ENCODE results near the gene ZNHIT6. TPM values are rescaled to one million over a fixed set of nuclear protein-coding genes. Genes with fewer than 3 reads are reported as not detected.
"Not testable (repeated sequence)": the region's sequence is repeated elsewhere in the genome, so short reads cannot be mapped to it uniquely, and the experiment has no call there.

The ZNHIT6 gene
- total RNA-seq, 8 experiments from 2014 or later = 17.4 to 31.0 (median 24.0) TPM

GRCh38 chr1:85660541-85660940, 47.7 kb downstream of the ZNHIT6 start:
- ATAC-seq (replicated peaks in 6 of 8) = no peak
- Histone ChIP-seq H3K27ac (no peak overlapping the region), H3K4me1 (replicated peaks in 1 of 2) (no peaks in the 10 kb centered on the region), H3K4me3 (no peak overlapping the region)
- in situ Hi-C loops (cut with MboI; ENCODE audit: low pct_unique_long_range_greater_than_20kb in 2 of 9, low sequenced_read_pairs in 9 of 9, unreplicated experiment in 9 of 9) = no loop called here

- in situ Hi-C loops (cut with MboI; ENCODE audit: low pct_unique_long_range_greater_than_20kb in 2 of 9, low sequenced_read_pairs in 9 of 9, unreplicated experiment in 9 of 9) = no loop called here
- Histone ChIP-seq H3K4me3 (no peak overlapping the region), H3K4me1 (replicated peaks in 1 of 2) (no peaks in the 10 kb centered on the region), H3K27ac (no peak overlapping the region)
- peak in 1 of 8 experiments; percentile 53 for ATAC-seq (replicated peaks in 6 of 8)
- 14 to 100% (median 71%) methylated on average over 1 of the region's 1 CpG; no CpG with 5 or more reads in 3 of the 10 experiments for WGBS, 10 experiments
Measured at GRCh38 chr1:85659174-85659573, 49.1 kb downstream of the ZNHIT6 start.

DNA sequence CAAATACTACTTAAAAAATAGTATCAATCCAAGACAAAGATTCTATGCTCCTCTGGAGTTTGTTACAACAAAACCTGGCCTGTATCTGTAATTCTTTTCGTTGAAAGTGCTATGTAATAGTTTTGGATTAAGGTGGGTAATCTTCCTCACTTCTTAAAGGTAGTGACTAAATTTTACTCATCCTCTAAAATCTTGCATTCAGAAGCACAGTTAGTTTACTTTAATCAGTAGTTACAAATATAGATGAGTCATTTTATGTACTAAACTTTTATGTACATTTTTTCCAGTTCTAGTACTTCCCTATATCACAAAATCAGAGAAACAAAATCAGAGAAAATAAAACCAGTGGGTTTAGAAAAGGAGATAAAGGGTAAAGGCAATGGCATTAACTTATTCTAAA, 51.3 kb downstream of the ZNHIT6 start:
- H3K27ac ChIP-seq = no peak overlapping the region
- no peak for ATAC-seq (replicated peaks in 6 of 8)
- in situ Hi-C loops (cut with MboI; ENCODE audit: low pct_unique_long_range_greater_than_20kb in 2 of 9, low sequenced_read_pairs in 9 of 9, unreplicated experiment in 9 of 9) = no loop called here
- no peak overlapping the region for H3K4me3 ChIP-seq
- WGBS, 10 experiments = 13 to 100% (median 83%) methylated on average over 1 of the region's 1 CpG; no CpG with 5 or more reads in 1 of the 10 experiments
- no peaks in the 10 kb centered on the region for H3K4me1 ChIP-seq (replicated peaks in 1 of 2)

- Histone ChIP-seq H3K27ac (no peak overlapping the region), H3K4me1 (replicated peaks in 1 of 2) (no peaks in the 10 kb centered on the region), H3K4me3 (no peak overlapping the region)
- no peak for ATAC-seq (replicated peaks in 6 of 8)
- in situ Hi-C loops (cut with MboI; ENCODE audit: low pct_unique_long_range_greater_than_20kb in 2 of 9, low sequenced_read_pairs in 9 of 9, unreplicated experiment in 9 of 9) = no loop called here
- WGBS, 10 experiments = 92 to 100% (median 100%) methylated on average over 1 of the region's 1 CpG; no CpG with 5 or more reads in 1 of the 10 experiments
Measured at GRCh38 chr1:85656256-85656655, 52.0 kb downstream of the ZNHIT6 start.

DNA sequence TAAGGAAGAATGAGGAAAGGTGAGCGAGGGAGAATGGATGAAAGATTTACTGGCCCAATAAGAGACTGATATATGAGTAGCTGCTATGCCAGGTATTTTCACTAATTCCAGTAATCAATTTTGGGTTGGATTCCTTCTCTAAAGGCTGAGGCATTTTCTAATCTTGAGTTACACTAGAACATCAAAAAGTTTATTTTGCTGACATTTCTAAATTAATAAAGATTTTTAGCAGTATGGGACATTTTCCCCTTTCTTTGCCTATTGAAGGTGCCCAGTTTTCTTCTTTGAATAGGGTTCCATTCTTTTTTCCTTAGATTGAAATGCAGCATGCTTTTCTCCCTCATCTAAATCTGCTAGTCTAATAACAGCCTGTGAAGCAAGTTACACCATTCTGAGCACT, 52.9 kb downstream of the ZNHIT6 start:
- no peak overlapping the region for H3K4me3 ChIP-seq
- H3K4me1 ChIP-seq (replicated peaks in 1 of 2) = no peaks in the 10 kb centered on the region
- H3K27ac ChIP-seq = no peak overlapping the region
- 80 to 100% (median 100%) methylated on average over 1 of the region's 1 CpG; no CpG with 5 or more reads in 2 of the 10 experiments for WGBS, 10 experiments
- ATAC-seq (replicated peaks in 6 of 8) = no peak
- in situ Hi-C loops (cut with MboI; ENCODE audit: low pct_unique_long_range_greater_than_20kb in 2 of 9, low sequenced_read_pairs in 9 of 9, unreplicated experiment in 9 of 9) = no loop called here

DNA sequence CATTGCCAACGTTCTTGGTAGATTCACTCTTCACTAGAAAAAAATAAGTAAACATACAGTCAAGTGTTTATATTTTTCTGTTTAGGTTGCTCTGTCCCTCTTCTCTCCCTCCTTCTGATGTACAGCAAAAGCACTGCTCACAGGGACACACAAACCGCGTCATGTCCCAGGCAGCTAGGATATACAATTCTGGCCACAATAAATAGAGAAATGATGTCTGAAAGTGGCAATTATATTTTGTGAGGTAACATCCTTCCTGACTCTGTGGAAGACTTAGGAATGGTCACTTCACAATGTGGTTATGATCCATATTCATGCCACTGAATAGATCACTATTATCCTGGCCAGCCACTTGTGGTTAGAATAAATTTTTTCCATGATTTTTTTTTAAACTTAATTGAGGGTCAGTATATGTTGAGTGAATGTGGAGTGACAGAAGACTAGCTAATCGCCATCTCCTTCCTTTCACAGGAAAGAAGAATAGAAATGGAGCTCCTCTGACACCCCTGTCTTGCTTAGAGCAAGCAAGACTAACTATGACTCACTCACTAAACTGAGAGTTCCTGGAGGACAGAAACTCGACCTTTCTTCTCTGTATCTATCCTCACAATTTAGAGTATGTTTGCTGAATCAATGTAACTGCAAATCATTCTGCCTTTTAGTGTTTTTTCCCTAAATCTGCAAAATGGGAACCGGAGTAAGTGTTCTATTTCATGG, 54.0 kb downstream of the ZNHIT6 start:
- H3K27ac ChIP-seq = no peak overlapping the region
- no peaks in the 10 kb centered on the region for H3K4me1 ChIP-seq (replicated peaks in 1 of 2)
- 42 to 92% (median 84%) methylated on average over 1 to 6 of the region's 6 CpGs for WGBS, 10 experiments
- in situ Hi-C loops (cut with MboI; ENCODE audit: low pct_unique_long_range_greater_than_20kb in 2 of 9, low sequenced_read_pairs in 9 of 9, unreplicated experiment in 9 of 9) = no loop called here
- H3K4me3 ChIP-seq = no peak overlapping the region
- ATAC-seq (replicated peaks in 6 of 8) = no peak

DNA sequence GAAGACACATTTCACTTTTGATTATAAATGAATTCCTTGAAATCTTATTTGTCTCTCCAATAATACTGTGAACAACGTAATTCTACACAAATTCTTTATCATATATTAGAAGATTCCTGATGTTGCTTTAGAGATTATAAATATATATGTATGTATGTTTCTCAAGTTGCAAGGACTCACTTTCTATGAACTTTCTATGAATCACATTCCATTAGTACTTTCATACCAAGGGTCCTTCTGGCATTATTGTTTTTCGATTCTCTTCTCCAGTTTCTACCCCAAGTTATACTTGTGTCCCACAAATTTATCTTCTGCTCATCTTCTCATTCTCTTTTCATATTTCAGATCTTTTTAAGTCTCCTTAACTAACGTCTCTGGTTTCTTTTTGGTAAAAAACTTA, 55.9 kb downstream of the ZNHIT6 start:
- in situ Hi-C loops (cut with MboI; ENCODE audit: low pct_unique_long_range_greater_than_20kb in 2 of 9, low sequenced_read_pairs in 9 of 9, unreplicated experiment in 9 of 9) = no loop called here
- WGBS, 10 experiments = 62 to 100% (median 93%) methylated on average over 3 of the region's 3 CpGs; no CpG with 5 or more reads in 1 of the 10 experiments
- H3K4me1 ChIP-seq (replicated peaks in 1 of 2) = no peaks in the 10 kb centered on the region
- ATAC-seq (replicated peaks in 6 of 8) = no peak
- H3K4me3 ChIP-seq = no peak overlapping the region
- no peak overlapping the region for H3K27ac ChIP-seq

- in situ Hi-C loops (cut with MboI; ENCODE audit: low pct_unique_long_range_greater_than_20kb in 2 of 9, low sequenced_read_pairs in 9 of 9, unreplicated experiment in 9 of 9) = no loop called here
- no peak for ATAC-seq (replicated peaks in 6 of 8)
- H3K4me3 ChIP-seq = no peak overlapping the region
- no peaks in the 10 kb centered on the region for H3K4me1 ChIP-seq (replicated peaks in 1 of 2)
- no peak overlapping the region for H3K27ac ChIP-seq
- WGBS, 10 experiments = 50 to 85% (median 54%) methylated on average over 1 of the region's 1 CpG; no CpG with 5 or more reads in 6 of the 10 experiments
Measured at GRCh38 chr1:85650645-85651044, 57.6 kb downstream of the ZNHIT6 start.

- no peak overlapping the region for H3K4me3 ChIP-seq
- in situ Hi-C loops (cut with MboI; ENCODE audit: low pct_unique_long_range_greater_than_20kb in 2 of 9, low sequenced_read_pairs in 9 of 9, unreplicated experiment in 9 of 9) = no loop called here
- H3K27ac ChIP-seq = no peak overlapping the region
- H3K4me1 ChIP-seq (replicated peaks in 1 of 2) = no peaks in the 10 kb centered on the region
- no peak for ATAC-seq (replicated peaks in 6 of 8)
Measured at GRCh38 chr1:85649591-85649990, 58.6 kb downstream of the ZNHIT6 start.

- WGBS, 10 experiments = 67 to 100% (median 90%) methylated on average over 1 to 14 of the region's 24 CpGs; no CpG with 5 or more reads in 1 of the 10 experiments
- in situ Hi-C loops (cut with MboI; ENCODE audit: low pct_unique_long_range_greater_than_20kb in 2 of 9, low sequenced_read_pairs in 9 of 9, unreplicated experiment in 9 of 9); H3K4me1 ChIP-seq (replicated peaks in 1 of 2); H3K4me3 ChIP-seq; H3K27ac ChIP-seq; ATAC-seq (replicated peaks in 6 of 8): not testable (repeated sequence)
Measured at GRCh38 chr1:85641598-85642556, 66.4 kb downstream of the ZNHIT6 start.

DNA sequence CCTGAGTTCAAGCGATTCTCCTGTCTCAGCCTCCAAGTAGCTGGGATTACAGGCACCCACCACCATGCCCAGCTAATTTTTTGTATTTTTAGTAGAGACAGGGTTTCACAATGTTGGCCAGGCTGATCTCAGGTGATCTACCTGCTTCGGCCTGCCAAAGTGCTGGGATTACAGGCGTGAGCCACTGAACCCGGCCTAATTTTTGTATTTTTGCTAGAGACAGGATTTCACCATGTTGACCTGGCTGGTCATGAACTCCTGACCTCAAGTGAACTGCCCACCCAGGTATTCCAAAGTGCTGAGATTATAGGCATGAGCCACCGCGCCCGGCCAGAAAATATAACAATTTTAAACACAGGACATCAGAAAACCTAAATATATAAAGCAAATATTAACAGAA, 68.3 kb downstream of the ZNHIT6 start:
- in situ Hi-C loops (cut with MboI; ENCODE audit: low pct_unique_long_range_greater_than_20kb in 2 of 9, low sequenced_read_pairs in 9 of 9, unreplicated experiment in 9 of 9); H3K4me3 ChIP-seq; H3K27ac ChIP-seq; H3K4me1 ChIP-seq (replicated peaks in 1 of 2); ATAC-seq (replicated peaks in 6 of 8): not testable (repeated sequence)
- 90 to 100% (median 100%) methylated on average over 2 to 7 of the region's 7 CpGs; no CpG with 5 or more reads in 2 of the 10 experiments for WGBS, 10 experiments

DNA sequence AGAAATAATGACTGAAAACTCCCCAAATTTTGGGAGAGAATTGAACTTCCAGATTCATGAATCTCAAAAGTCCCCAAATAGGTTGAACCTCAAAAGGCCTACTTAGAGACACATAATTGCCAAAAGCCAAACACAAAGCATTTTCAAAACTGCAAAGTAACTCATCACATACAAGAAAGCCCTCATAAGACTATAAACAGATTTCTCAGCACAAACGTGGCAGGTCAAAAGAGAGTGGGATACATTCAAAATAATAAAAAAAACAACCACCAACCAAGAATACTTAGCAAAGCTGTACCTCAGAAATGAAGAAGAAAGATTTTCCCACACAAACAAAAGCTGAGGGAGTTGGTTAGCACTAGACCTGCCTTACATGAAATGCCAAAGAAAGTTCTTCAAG, 69.8 kb downstream of the ZNHIT6 start:
- no peaks in the 10 kb centered on the region for H3K4me1 ChIP-seq (replicated peaks in 1 of 2)
- no peak for ATAC-seq (replicated peaks in 6 of 8)
- 40 to 100% (median 96%) methylated on average over 1 of the region's 1 CpG; no CpG with 5 or more reads in 2 of the 10 experiments for WGBS, 10 experiments
- H3K4me3 ChIP-seq = no peak overlapping the region
- in situ Hi-C loops (cut with MboI; ENCODE audit: low pct_unique_long_range_greater_than_20kb in 2 of 9, low sequenced_read_pairs in 9 of 9, unreplicated experiment in 9 of 9) = no loop called here
- H3K27ac ChIP-seq = no peak overlapping the region

DNA sequence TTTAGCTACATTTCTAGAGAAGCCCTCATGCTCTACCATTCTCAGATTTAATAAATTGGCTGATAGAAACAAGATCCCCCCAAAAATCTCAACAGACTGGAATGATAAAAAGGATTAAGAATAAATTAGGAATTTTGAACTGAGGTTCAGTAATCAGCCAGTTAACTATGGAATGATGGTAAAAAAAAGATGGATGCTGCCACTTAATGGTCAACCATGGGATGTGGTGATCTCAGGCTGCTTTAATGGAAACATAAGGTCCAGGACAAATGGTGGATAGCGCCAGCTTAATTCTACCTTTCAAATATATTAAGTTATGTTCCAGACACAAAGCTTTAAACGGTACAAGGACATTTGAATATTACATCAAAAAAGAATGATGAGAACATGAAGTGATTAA, 77.7 kb downstream of the ZNHIT6 start:
- in situ Hi-C loops (cut with MboI; ENCODE audit: low pct_unique_long_range_greater_than_20kb in 2 of 9, low sequenced_read_pairs in 9 of 9, unreplicated experiment in 9 of 9) = no loop called here
- H3K4me3 ChIP-seq = no peak overlapping the region
- no peak for ATAC-seq (replicated peaks in 6 of 8)
- 74 to 100% (median 98%) methylated on average over 1 to 2 of the region's 2 CpGs; no CpG with 5 or more reads in 2 of the 10 experiments for WGBS, 10 experiments
- no peak overlapping the region for H3K27ac ChIP-seq
- no peaks in the 10 kb centered on the region for H3K4me1 ChIP-seq (replicated peaks in 1 of 2)

Data from motor neuron (in vitro differentiated cells).